ENCODE measurements around the gene KRTAP10-10.

DNA sequence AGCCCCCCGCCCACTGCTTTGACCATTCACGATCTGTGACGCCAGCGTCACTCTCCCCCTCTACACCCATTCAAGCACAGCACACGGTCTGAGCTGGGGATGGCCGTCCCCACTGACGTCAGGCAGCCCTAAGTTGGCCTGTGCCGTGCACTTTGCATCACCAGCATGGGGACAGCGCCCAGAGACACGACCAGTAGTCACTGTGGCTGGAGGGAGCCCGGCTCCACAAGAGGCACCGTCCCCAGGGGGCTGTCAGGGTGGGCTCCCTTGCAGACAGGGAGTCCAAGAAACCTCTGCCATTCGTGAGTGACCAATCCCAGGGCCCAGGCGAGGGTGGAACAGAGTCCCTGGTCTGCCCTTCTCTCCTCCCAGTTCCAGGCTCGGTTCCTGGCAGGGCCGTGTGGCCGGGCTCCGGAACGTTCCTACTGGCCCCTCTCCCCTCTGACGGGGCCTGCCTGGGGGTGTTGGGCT is 23.0 kb upstream of the KRTAP10-10 start:
- TF ChIP-seq EZH2 (IDR thresholded peaks at IDR 0.05; ENCODE audit: borderline replicate concordance) = no peak
- TF ChIP-seq, protein P1, sequence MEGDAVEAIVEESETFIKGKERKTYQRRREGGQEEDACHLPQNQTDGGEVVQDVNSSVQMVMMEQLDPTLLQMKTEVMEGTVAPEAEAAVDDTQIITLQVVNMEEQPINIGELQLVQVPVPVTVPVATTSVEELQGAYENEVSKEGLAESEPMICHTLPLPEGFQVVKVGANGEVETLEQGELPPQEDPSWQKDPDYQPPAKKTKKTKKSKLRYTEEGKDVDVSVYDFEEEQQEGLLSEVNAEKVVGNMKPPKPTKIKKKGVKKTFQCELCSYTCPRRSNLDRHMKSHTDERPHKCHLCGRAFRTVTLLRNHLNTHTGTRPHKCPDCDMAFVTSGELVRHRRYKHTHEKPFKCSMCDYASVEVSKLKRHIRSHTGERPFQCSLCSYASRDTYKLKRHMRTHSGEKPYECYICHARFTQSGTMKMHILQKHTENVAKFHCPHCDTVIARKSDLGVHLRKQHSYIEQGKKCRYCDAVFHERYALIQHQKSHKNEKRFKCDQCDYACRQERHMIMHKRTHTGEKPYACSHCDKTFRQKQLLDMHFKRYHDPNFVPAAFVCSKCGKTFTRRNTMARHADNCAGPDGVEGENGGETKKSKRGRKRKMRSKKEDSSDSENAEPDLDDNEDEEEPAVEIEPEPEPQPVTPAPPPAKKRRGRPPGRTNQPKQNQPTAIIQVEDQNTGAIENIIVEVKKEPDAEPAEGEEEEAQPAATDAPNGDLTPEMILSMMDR (IDR thresholded peaks at IDR 0.05; ENCODE audit: poor library complexity) = no peak
- no peak for TF ChIP-seq EZH2phosphoT487 (IDR thresholded peaks at IDR 0.05; ENCODE audit: low read depth, severe bottlenecking, unreplicated experiment)

All from hepatocyte (in vitro differentiated cells).